HK-2 (cell line): ENCODE measurements around the gene SLC1A2.

ENCODE experiments used
- DNase-seq: peaks from one replicate; pipeline ENCODE4 v3.0.0-alpha.2; 2018; ENCODE audit not compliant: unreplicated experiment

The SLC1A2 gene

GRCh38 chr11:35376118-35376510 lies 43.2 kb downstream of the SLC1A2 start:
- DNase-seq, result no peak

GRCh38 chr11:35375332-35376117 lies 43.8 kb downstream of the SLC1A2 start:
- DNase-seq, result no peak

- peak; percentile 14 for DNase-seq
These were observed 45.9 kb downstream of the SLC1A2 start for GRCh38 chr11:35373284-35373933.

GRCh38 chr11:35372565-35373283 lies 46.6 kb downstream of the SLC1A2 start:
- no peak for DNase-seq

DNA sequence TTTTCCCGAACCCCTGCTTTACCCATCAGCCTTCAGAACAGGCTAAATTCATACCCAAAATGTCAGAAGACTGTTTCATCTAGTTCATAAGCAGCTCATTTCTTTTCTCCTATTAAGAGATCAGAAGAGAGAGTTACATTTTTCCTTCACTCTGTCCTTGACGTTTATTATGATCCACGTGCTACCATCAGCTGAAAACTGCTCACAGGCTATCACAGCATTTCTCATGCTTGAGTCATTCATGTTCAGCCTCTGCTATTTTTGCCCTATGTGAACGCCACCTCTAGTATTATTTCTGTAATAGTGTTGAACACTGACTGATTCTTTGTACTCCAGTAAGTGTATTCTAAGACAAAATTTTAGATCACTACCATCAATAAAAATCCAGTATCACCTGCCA lies 51.9 kb downstream of the SLC1A2 start:
- DNase-seq, result no peak

DNA sequence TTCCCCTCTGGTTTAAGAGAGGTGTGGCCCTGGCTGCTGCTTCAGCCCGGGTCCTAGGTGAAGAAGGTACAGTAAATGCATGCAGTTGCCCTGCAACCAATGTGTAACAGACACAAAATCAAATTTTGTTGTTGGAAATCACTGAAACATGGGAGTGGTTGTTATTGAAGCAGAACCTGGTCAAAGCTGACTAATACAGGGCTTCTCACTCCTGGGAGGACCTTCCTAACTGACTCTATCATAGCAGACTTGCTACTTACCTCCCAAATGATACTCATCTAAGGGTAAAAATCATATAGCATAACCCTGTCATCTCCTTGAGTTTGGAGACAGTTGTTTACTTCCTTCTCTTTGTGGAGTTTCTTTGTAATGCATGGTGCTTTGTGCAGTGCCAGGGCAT lies 52.6 kb downstream of the SLC1A2 start:
- DNase-seq, result no peak

- DNase-seq, result no peak
These were observed 53.4 kb downstream of the SLC1A2 start for GRCh38 chr11:35365961-35366360.

DNA sequence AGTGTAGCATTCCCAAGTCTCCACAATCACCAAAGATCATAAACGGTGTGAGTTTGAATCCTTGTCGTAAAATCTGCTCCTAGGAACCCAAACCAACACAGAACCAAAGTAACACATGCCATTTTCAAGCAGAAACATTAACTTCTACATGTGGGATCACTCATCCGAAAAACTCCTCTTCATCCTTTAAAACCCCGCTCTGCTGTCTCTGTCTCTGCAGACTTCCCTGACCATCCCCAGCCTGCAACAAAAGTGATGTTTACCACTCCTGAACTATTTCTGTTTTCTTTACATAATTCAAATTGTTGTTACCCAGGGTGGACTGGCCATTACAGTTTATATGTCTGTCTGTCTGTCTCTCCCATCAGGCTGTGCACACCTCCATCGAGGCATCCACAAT lies 54.0 kb downstream of the SLC1A2 start:
- DNase-seq, result no peak

GRCh38 chr11:35363854-35364780 lies 55.2 kb downstream of the SLC1A2 start:
- no peak for DNase-seq

DNA sequence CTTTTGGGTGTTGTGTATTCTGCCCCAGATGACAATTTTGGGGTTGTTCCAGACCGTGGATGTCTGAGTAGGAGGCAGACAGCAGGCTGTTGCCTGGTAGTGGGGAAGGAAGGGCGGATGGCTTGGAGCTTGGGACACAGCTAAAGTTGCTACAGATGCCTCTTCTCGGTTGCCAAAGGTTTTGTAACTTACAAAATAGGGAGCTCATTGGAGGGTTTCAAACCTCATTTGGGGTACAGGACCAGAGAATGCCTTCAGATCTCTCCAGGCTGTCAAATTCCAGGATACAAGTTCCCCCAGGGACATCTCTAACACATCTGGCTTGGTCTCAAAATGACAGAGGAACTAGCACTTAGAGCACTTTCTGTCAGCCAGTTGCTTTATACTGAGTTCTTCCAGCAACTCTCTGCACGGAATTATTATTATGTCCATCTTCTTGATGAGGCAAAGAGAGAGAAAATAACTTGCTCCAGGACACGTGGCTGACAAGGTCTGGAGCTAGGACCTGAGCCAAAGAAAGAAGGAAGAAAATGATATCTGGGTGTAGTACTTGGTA lies 56.0 kb downstream of the SLC1A2 start:
- no peak for DNase-seq

DNA sequence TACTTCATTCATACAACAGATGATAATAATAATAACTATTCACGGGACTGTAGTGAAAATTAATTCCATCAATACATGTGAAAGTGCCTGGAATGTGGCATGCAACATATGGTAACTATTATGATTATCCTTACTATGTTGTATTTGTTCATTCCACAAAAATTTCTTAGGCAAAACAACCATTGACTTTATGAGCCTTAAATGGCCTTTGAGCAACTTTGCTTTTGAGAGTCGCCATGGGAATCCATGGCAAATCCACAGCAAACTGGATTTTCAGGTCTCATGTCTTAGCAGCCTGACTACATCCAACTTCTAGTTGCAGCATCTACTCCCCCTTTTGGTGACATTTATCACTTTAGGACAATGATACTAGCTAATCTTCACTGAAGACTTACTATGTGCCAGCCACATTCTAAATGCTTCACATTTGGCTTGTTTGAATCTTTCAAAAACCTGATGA lies 56.8 kb downstream of the SLC1A2 start:
- DNase-seq, result no peak

DNA sequence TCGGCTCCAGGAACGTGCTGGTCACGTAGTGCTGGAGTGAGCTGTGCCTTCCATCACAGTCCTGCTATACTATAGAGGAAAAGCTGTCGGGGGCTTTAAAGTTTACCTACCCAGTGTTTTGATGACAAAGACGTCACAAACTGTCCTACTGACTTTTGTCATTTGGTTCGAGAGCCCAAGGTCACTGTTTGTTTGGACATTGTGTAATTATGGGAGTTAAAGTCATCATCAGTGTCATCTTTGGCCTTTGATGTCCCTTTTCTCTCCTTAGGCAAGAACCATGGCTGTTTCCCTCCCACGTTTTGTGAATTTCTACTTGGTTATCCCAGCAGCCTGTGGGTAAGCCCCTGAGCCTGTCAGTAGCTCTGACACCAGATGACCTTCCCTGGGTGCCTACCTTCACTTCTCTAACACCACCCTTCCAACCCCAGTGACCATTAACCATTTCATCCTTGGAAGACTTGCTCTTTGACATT lies 59.3 kb downstream of the SLC1A2 start:
- no peak for DNase-seq

DNA sequence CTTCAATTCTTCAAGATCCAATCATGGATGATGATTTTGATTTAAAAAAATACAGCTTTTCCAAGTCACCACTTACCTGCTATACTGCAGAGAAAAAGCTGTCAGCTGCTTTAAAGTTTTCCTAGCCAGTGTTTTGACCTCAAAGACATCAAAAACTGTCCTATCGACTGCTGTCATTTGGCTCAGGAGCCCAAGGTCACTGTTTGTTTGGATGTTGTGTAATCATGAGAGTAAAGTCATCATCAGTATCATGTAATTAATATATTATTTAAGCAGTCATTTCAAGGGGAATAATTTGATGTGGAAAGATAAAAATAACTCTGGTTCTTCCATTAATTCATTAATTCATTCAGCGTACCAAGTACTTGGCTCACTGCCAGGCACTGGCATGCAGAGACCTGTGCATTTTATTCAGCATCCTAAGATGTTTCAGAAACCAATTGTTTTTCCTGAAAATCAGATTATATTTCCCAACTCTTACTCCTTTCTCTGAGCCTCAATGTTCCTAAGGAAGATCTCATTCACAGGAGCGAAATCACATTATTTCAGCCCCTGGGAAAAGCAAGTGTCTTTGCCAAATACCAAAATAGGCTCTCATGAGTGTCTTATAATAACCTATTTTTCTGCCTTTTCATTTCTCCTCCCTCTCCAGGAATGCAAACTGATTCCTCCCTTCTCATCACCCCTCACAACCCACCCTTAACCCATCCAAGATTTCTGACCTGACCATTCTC lies 59.9 kb downstream of the SLC1A2 start:
- no peak for DNase-seq

DNA sequence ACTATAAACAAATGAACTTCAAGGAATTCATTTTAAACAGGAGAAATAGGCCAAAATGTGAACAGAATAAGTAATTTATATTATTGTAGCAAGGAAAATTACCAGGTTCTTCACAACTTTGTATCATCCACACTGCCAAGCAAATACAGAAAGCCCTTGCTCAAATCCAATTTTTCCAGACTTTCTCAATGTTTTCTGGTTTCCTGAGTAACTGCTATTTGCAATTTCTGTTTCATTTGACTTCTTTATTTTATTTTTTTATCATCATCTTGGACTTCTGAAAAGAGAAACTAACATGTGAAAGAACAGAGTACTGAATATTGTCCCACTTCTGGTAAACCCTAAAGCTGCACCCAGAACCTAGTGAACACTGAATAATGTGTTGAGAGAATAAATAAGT lies 61.0 kb downstream of the SLC1A2 start:
- DNase-seq, result no peak

GRCh38 chr11:35357923-35358322 lies 61.4 kb downstream of the SLC1A2 start:
- no peak for DNase-seq

DNA sequence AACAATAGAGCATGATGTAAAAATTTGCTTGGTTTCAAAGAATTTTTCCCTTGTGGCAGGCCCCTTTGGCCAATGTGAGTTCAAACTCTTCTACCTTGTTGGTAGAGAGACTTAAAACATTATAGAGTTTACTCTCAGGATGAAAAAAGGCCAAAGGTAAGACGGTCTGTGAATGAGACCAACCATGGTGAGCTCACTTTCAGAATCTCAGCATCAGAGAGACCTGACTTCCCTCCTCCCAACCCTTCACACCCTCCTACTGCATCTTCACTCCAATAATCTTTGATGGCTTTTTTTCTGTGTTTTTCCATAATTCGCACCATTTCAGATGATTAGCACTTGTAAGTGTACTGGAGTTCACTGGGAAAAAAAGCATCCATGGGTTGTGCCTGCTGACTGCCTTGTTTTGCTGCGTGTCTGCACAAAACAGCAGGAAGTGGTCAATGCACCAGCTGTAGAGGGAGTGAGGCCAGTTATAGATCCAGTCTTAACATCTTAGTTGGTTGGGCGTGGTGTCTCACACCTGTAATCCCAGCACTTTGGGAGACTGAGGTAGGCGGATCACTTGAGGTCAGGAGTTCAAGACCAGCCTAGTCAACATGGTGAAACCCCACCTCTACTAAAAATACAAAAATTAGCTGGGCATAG lies 64.1 kb downstream of the SLC1A2 start:
- no peak for DNase-seq

DNA sequence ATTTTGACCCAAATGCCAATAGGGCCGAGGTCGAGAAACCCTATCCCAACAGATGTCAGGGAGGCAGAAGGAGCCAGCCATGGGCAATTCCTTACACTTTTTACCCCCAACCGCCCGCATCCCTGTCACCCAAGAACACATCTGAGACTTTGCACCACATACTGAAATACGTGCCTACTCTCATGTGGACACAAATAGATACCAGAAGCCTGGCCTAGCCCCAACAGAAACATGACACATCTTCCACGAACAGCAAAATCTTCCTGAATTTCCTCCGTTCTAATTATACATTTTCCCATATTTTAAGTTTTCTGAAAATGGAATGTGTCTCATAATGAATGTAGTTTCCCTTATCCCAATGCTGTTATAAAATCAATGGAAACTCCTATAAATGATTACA lies 64.7 kb downstream of the SLC1A2 start:
- DNase-seq, result no peak

- no peak for DNase-seq
These were observed 67.1 kb downstream of the SLC1A2 start for GRCh38 chr11:35352077-35352888.

DNA sequence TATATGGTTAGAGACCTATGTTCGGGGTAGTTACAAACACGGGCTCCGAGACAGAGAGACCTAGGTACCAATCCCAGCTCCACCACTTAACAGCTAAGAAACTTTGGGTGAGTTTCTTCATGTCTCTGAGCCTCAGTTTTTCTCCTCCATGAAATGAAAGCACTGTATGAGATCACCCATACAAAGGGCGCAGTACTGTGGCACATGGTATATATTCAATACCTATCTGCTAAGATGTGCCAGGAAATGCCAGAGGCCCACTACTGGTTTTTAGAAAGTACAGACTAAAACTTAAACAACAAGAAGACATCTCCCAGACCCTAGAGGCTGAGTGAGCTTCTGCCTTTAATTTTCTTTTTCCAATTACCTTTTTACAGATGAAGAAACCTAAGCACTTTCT lies 69.5 kb downstream of the SLC1A2 start:
- DNase-seq, result no peak
